OCI-LY1 (cell line): ENCODE results near the gene FGF2.
"Not testable (repeated sequence)": the region's sequence is repeated elsewhere in the genome, so short reads cannot be mapped to it uniquely, and the experiment has no call there.

Experiments used
- H2AFZ ChIP-seq: fragments of 200-600 bp; sonication (generic), shearing (Covaris generic); 2 replicates; pipeline ENCODE4 v1.6.0; 2014; ENCODE audit warnings: antibody characterized with exemption, mild to moderate bottlenecking, low read length
- H3F3A ChIP-seq: fragments of 200-600 bp; sonication (generic), shearing (Covaris generic); 2 replicates; pipeline ENCODE4 v1.6.0; 2014; ENCODE audit warnings: mild to moderate bottlenecking, antibody characterized with exemption, low read length, moderate library complexity; ENCODE audit not compliant: insufficient read depth
- H3K27ac ChIP-seq: fragments of 200-600 bp; sonication (generic); 2 replicates; pipeline ENCODE4 v1.5.1; 2014; ENCODE audit warnings: low read length, mixed run types, mild to moderate bottlenecking, low read depth; ENCODE audit not compliant: poor library complexity, severe bottlenecking
- H3K27me3 ChIP-seq: fragments of 200-600 bp; sonication (generic); 2 replicates; pipeline ENCODE4 v1.6.0; 2014; ENCODE audit warnings: antibody characterized with exemption, mild to moderate bottlenecking, low read length, moderate library complexity; ENCODE audit not compliant: insufficient read depth
- H3K36me3 ChIP-seq: fragments of 200-600 bp; sonication (generic); 2 replicates; pipeline ENCODE4 v1.6.1; 2014; ENCODE audit warnings: mild to moderate bottlenecking, antibody characterized with exemption, low read length, moderate library complexity, mixed read lengths; ENCODE audit not compliant: insufficient read depth
- H3K4me1 ChIP-seq: fragments of 200-600 bp; sonication (generic); 2 replicates; pipeline ENCODE4 v1.5.1; 2014; ENCODE audit warnings: mild to moderate bottlenecking, low read length, moderate library complexity; ENCODE audit not compliant: insufficient read depth, severe bottlenecking
- H3K4me2 ChIP-seq: fragments of 200-600 bp; sonication (generic), shearing (Covaris generic); 2 replicates; pipeline ENCODE4 v1.6.1; 2014; ENCODE audit warnings: low read length
- H3K4me3 ChIP-seq: fragments of 200-600 bp; sonication (generic); 2 replicates; pipeline ENCODE4 v1.5.1; 2014; ENCODE audit warnings: low read length, low read depth, mild to moderate bottlenecking, mixed read lengths; ENCODE audit not compliant: poor library complexity, severe bottlenecking
- H3K79me2 ChIP-seq: fragments of 200-600 bp; shearing (Covaris generic); 2 replicates; pipeline ENCODE4 v1.6.1; 2016; ENCODE audit warnings: mixed run types, low read length, mixed read lengths; ENCODE audit not compliant: insufficient read depth
- H3K9ac ChIP-seq: fragments of 200-600 bp; sonication (generic), shearing (Covaris generic); 2 replicates; pipeline ENCODE4 v1.6.1; 2014; ENCODE audit warnings: mild to moderate bottlenecking, low read length, mixed read lengths
- H3K9me2 ChIP-seq: fragments of 200-600 bp; sonication (generic), shearing (Covaris generic); 2 replicates; pipeline ENCODE4 v1.6.1; 2014; ENCODE audit warnings: low read depth, mild to moderate bottlenecking, low read length, mixed read lengths
- H3K9me3 ChIP-seq: fragments of 200-600 bp; shearing (Covaris generic); 2 replicates; pipeline ENCODE4 v1.6.1; 2014; ENCODE audit warnings: low read length, mixed read lengths
- H4K20me1 ChIP-seq: fragments of 200-600 bp; sonication (generic), shearing (Covaris generic); 2 replicates; pipeline ENCODE4 v1.6.0; 2016; ENCODE audit warnings: mild to moderate bottlenecking, low read length; ENCODE audit not compliant: insufficient read depth
- CTCF ChIP-seq: fragments of 200-600 bp; sonication (generic), shearing (Covaris generic); IDR thresholded peaks from 2 replicates; pipeline ENCODE4 v1.5.1; 2017; ENCODE audit warnings: mild to moderate bottlenecking, antibody characterized with exemption, low read length, moderate library complexity, mixed read lengths
- EZH2 ChIP-seq: fragments of 200-600 bp; sonication (generic), shearing (Covaris generic); IDR thresholded peaks from 2 replicates; pipeline ENCODE4 v1.8.0; 2017; ENCODE audit warnings: borderline replicate concordance, mixed run types, mild to moderate bottlenecking, antibody characterized with exemption, low read length, moderate library complexity, mixed read lengths

The FGF2 gene

GRCh38 chr4:122863639-122864038, 37.0 kb downstream of the FGF2 start:
- H3K4me3 ChIP-seq: no peak overlapping the region
- H2AFZ ChIP-seq: no peak overlapping the region
- no peaks in the 10 kb centered on the region for H3K36me3 ChIP-seq
- H3K9me2 ChIP-seq: no peaks in the 10 kb centered on the region
- no peak overlapping the region for H3K4me2 ChIP-seq
- no peaks in the 10 kb centered on the region for H4K20me1 ChIP-seq
- no peaks in the 10 kb centered on the region for H3K4me1 ChIP-seq
- no peaks in the 10 kb centered on the region for H3K27me3 ChIP-seq
- H3K27ac ChIP-seq: no peak overlapping the region
- H3F3A ChIP-seq: no peaks in the 10 kb centered on the region
- no peaks in the 10 kb centered on the region for H3K79me2 ChIP-seq
- no peak for TF ChIP-seq CTCF
- H3K9ac ChIP-seq: no peak overlapping the region
- no peaks in the 10 kb centered on the region for H3K9me3 ChIP-seq

- Histone ChIP-seq H3K4me2 (no peak overlapping the region), H3K4me1 (no peaks in the 10 kb centered on the region), H3K9me3 (no peaks in the 10 kb centered on the region), H3K4me3 (no peak overlapping the region), H3K79me2 (no peaks in the 10 kb centered on the region), H4K20me1 (no peaks in the 10 kb centered on the region), H3K36me3 (no peaks in the 10 kb centered on the region), H3K9ac (no peak overlapping the region), H3F3A (no peaks in the 10 kb centered on the region), H3K27me3 (no peaks in the 10 kb centered on the region), H3K9me2 (no peaks in the 10 kb centered on the region), H2AFZ (no peak overlapping the region), H3K27ac (no peak overlapping the region)
- TF ChIP-seq CTCF (no peak), EZH2 (no peak)
Measured at GRCh38 chr4:122865425-122865824, 38.8 kb downstream of the FGF2 start.

GRCh38 chr4:122868235-122868634, 41.6 kb downstream of the FGF2 start:
- H3K9me2 ChIP-seq, H3K9ac ChIP-seq, H3K79me2 ChIP-seq, H3K4me1 ChIP-seq, H3K9me3 ChIP-seq, H3F3A ChIP-seq, H2AFZ ChIP-seq, H3K27ac ChIP-seq, H3K4me3 ChIP-seq, H4K20me1 ChIP-seq, H3K36me3 ChIP-seq, H3K27me3 ChIP-seq, H3K4me2 ChIP-seq: not testable (repeated sequence)

GRCh38 chr4:122873146-122873545, 46.5 kb downstream of the FGF2 start:
- no peaks in the 10 kb centered on the region for H3K79me2 ChIP-seq
- H3K4me2 ChIP-seq: no peak overlapping the region
- no peaks in the 10 kb centered on the region for H3K9me2 ChIP-seq
- no peaks in the 10 kb centered on the region for H3K4me1 ChIP-seq
- H2AFZ ChIP-seq: no peak overlapping the region
- TF ChIP-seq CTCF (no peak), EZH2 (no peak)
- H3K27ac ChIP-seq: no peak overlapping the region
- H3K9ac ChIP-seq: no peak overlapping the region
- H3F3A ChIP-seq: no peaks in the 10 kb centered on the region
- H3K9me3 ChIP-seq: no peaks in the 10 kb centered on the region
- no peaks in the 10 kb centered on the region for H4K20me1 ChIP-seq
- no peaks in the 10 kb centered on the region for H3K36me3 ChIP-seq
- no peaks in the 10 kb centered on the region for H3K27me3 ChIP-seq
- no peak overlapping the region for H3K4me3 ChIP-seq
